ENCODE results near the gene SYT11.
"Not testable (repeated sequence)": the region's sequence is repeated elsewhere in the genome, so short reads cannot be mapped to it uniquely, and the experiment has no call there.

The SYT11 gene

GRCh38 chr1:155913969-155914757, 54.8 kb downstream of the SYT11 start:
- no peak for FAIRE-seq
- DNase-seq (ENCODE audit: insufficient read length, low spot score): no peak
- TF ChIP-seq POLR2AphosphoS5 (IDR thresholded peaks at IDR 0.05; ENCODE audit: low read depth, low read length): no peak

GRCh38 chr1:155918660-155919059, 59.3 kb downstream of the SYT11 start:
- TF ChIP-seq PAX5 (IDR thresholded peaks at IDR 0.05; ENCODE audit: insufficient read depth, low read length, severe bottlenecking): no peak
- no peak for TF ChIP-seq POU2F2 (IDR thresholded peaks at IDR 0.05; ENCODE audit: low read depth, low read length)
- TF ChIP-seq TAF1 (IDR thresholded peaks at IDR 0.05; ENCODE audit: low read depth, low read length): no peak
- no peak for TF ChIP-seq POLR2AphosphoS5 (IDR thresholded peaks at IDR 0.05; ENCODE audit: low read depth, low read length)
- TF ChIP-seq POLR2A (IDR thresholded peaks at IDR 0.05; ENCODE audit: low read depth, low read length): no peak
- TF ChIP-seq SPI1 (IDR thresholded peaks at IDR 0.05; ENCODE audit: low read depth, low read length): no peak
- no peak for FAIRE-seq
- DNase-seq (ENCODE audit: insufficient read length, low spot score): no peak

- DNase-seq (ENCODE audit: insufficient read length, low spot score): no peak
- no peak for TF ChIP-seq SPI1 (IDR thresholded peaks at IDR 0.05; ENCODE audit: low read depth, low read length)
- TF ChIP-seq POLR2AphosphoS5 (IDR thresholded peaks at IDR 0.05; ENCODE audit: low read depth, low read length): peak; percentile 54; the same call in 1 of the 2 replicates
- no peak for TF ChIP-seq PAX5 (IDR thresholded peaks at IDR 0.05; ENCODE audit: insufficient read depth, low read length, severe bottlenecking)
- peak; percentile 52 for TF ChIP-seq POLR2A (IDR thresholded peaks at IDR 0.05; ENCODE audit: low read depth, low read length)
- no peak for FAIRE-seq
Measured at GRCh38 chr1:155919801-155920200, 60.4 kb downstream of the SYT11 start.

- peak; percentile 40 for FAIRE-seq
Measured at GRCh38 chr1:155920717-155921116, 61.4 kb downstream of the SYT11 start.

GRCh38 chr1:155925506-155925905, 66.1 kb downstream of the SYT11 start:
- FAIRE-seq: no peak
- DNase-seq (ENCODE audit: insufficient read length, low spot score): no peak
- TF ChIP-seq POLR2AphosphoS5 (IDR thresholded peaks at IDR 0.05; ENCODE audit: low read depth, low read length) (no peak), POU2F2 (IDR thresholded peaks at IDR 0.05; ENCODE audit: low read depth, low read length) (no peak), PAX5 (IDR thresholded peaks at IDR 0.05; ENCODE audit: insufficient read depth, low read length, severe bottlenecking) (no peak), TAF1 (IDR thresholded peaks at IDR 0.05; ENCODE audit: low read depth, low read length) (no peak), SPI1 (IDR thresholded peaks at IDR 0.05; ENCODE audit: low read depth, low read length) (no peak)

More at GRCh38 chr1:155920717-155921116, 61.4 kb downstream of the SYT11 start:
- TF ChIP-seq POLR2AphosphoS5 (IDR thresholded peaks at IDR 0.05; ENCODE audit: low read depth, low read length): no peak
- no peak for TF ChIP-seq PAX5 (IDR thresholded peaks at IDR 0.05; ENCODE audit: insufficient read depth, low read length, severe bottlenecking)
- TF ChIP-seq TAF1 (IDR thresholded peaks at IDR 0.05; ENCODE audit: low read depth, low read length): no peak
- no peak for TF ChIP-seq SPI1 (IDR thresholded peaks at IDR 0.05; ENCODE audit: low read depth, low read length)
- TF ChIP-seq POLR2A (IDR thresholded peaks at IDR 0.05; ENCODE audit: low read depth, low read length): no peak
- no peak for TF ChIP-seq POU2F2 (IDR thresholded peaks at IDR 0.05; ENCODE audit: low read depth, low read length)
- DNase-seq (ENCODE audit: insufficient read length, low spot score): no peak

DNA sequence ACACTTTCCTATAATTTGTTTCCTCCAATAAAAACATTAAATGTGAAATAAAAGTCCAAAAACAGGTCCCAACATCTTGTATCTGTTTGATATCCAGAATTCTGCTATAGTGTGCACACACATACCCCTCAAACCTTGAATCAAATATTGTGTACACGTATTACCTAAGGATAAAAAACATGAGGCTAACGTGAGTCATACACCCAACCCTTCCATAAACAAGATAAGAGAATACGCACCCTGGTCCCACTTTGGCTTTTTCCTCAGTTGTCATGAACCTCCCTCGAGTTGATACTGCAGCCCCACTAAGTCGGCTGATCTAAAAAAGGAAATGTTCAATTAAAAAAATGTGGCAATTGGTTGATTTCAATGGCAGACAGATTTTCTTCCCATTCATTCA, 69.7 kb downstream of the SYT11 start:
- no peak for FAIRE-seq
- DNase-seq (ENCODE audit: insufficient read length, low spot score): no peak
- no peak for TF ChIP-seq TAF1 (IDR thresholded peaks at IDR 0.05; ENCODE audit: low read depth, low read length)
- no peak for TF ChIP-seq SPI1 (IDR thresholded peaks at IDR 0.05; ENCODE audit: low read depth, low read length)
- no peak for TF ChIP-seq POLR2A (IDR thresholded peaks at IDR 0.05; ENCODE audit: low read depth, low read length)
- no peak for TF ChIP-seq PAX5 (IDR thresholded peaks at IDR 0.05; ENCODE audit: insufficient read depth, low read length, severe bottlenecking)
- no peak for TF ChIP-seq POU2F2 (IDR thresholded peaks at IDR 0.05; ENCODE audit: low read depth, low read length)

- DNase-seq (ENCODE audit: insufficient read length, low spot score); FAIRE-seq: not testable (repeated sequence)
Measured at GRCh38 chr1:155930725-155931124, 71.4 kb downstream of the SYT11 start.

DNA sequence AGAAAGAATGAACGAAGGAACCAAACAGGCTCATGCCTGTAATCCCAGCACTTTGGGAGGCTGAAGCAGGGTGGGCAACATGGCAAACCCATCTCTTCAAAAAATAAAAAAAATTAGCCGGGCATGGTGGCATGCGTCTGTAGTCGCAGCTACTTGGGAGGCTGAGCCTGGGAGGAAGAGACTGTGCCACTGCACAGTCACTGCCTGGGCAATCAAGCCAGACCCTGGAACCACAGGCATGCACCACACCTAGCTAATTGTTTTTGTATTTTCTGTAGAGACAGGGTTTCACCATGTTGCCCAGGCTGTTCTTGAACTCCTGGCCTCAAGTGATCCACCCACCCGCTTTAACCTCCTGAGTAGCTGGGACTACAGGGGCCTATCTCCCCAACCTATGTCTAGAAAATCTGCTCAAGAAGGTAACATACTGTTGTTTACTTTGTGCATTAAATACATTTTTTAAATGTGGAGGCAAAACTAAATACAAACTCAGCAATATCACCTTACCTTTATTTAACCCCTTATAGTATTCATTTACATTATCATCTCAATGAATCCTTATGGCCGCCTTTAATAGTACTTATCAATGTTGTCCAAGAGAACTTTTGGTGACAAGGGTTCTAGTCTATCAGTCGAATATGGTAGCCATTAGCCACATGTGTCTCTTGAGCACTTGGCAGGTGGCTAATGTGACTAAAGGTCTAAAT, 72.1 kb downstream of the SYT11 start:
- FAIRE-seq (no peak), DNase-seq (ENCODE audit: insufficient read length, low spot score) (no peak)
- TF ChIP-seq POLR2A (IDR thresholded peaks at IDR 0.05; ENCODE audit: low read depth, low read length) (peak; percentile 31; the same call in 1 of the 2 replicates), POLR2AphosphoS5 (IDR thresholded peaks at IDR 0.05; ENCODE audit: low read depth, low read length) (0 out of 2 replicates have a peak, but pooled peaks have one; percentile 54), TAF1 (IDR thresholded peaks at IDR 0.05; ENCODE audit: low read depth, low read length) (no peak)

DNA sequence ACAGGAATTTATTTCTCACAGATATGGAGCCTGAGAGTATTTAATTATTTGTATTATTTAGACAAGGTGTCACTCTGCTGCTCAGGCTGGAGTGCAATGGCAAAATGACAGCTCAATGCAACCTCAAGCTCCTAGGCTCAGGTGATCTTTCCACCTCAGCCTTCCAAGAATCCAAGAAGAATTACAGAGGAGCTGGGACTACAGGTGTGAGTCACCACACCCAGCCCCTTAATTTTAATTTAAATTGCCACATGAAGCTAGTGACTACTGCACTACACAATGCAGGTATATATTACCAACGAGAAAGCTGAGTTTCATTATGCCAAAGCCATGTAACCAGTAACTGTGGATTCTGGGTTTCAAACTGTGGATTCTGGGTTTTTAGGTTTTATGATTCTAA, 72.7 kb downstream of the SYT11 start:
- no peak for TF ChIP-seq POLR2A (IDR thresholded peaks at IDR 0.05; ENCODE audit: low read depth, low read length)
- no peak for TF ChIP-seq PAX5 (IDR thresholded peaks at IDR 0.05; ENCODE audit: insufficient read depth, low read length, severe bottlenecking)
- TF ChIP-seq SPI1 (IDR thresholded peaks at IDR 0.05; ENCODE audit: low read depth, low read length): no peak
- TF ChIP-seq TAF1 (IDR thresholded peaks at IDR 0.05; ENCODE audit: low read depth, low read length): no peak
- no peak for TF ChIP-seq POU2F2 (IDR thresholded peaks at IDR 0.05; ENCODE audit: low read depth, low read length)
- TF ChIP-seq POLR2AphosphoS5 (IDR thresholded peaks at IDR 0.05; ENCODE audit: low read depth, low read length): no peak
- no peak for FAIRE-seq
- no peak for DNase-seq (ENCODE audit: insufficient read length, low spot score)

- FAIRE-seq (no peak), DNase-seq (ENCODE audit: insufficient read length, low spot score) (no peak)
- TF ChIP-seq POU2F2 (IDR thresholded peaks at IDR 0.05; ENCODE audit: low read depth, low read length) (no peak), POLR2AphosphoS5 (IDR thresholded peaks at IDR 0.05; ENCODE audit: low read depth, low read length) (no peak), POLR2A (IDR thresholded peaks at IDR 0.05; ENCODE audit: low read depth, low read length) (no peak)
Measured at GRCh38 chr1:155932487-155932886, 73.1 kb downstream of the SYT11 start.
